Psoas muscle (tissue), 8 donors: Measurements from ENCODE around the gene MACC1. TPM values are rescaled to one million over a fixed set of nuclear protein-coding genes. Genes with fewer than 3 reads are reported as not detected.

Experiments used
- ATAC-seq, 4 donors: fragments of 200-7000 bp; cut with Tn5 transposase; one replicate each; pipeline ENCODE4 v1.9.1; 2020; ENCODE audit warnings: moderate library complexity in 3 of 4, mild to moderate bottlenecking in 2 of 4
- DNase-seq, 2 donors: peaks; one replicate each; pipeline ENCODE4 v3.0.0-alpha.2; 2020
- H3K27ac ChIP-seq: fragments of 200-600 bp; one replicate; pipeline ENCODE4 v1.8.0; 2022
- H3K27me3 ChIP-seq, 3 donors: fragments of 200-600 bp in 1 of 3; one replicate each; pipeline versions ENCODE4 v1.6.1 to v1.8.0; 2013 to 2022; ENCODE audit warnings: low read length in 2 of 3, mild to moderate bottlenecking in 2 of 3, moderate library complexity in 1 of 3; ENCODE audit not compliant: insufficient read depth in 3 of 3
- H3K36me3 ChIP-seq, 2 donors: fragments of 200-600 bp in 1 of 2; one replicate each; pipeline versions ENCODE4 v1.6.1 to v1.8.0; 2013 to 2022; ENCODE audit warnings: low read depth in 1 of 2, mild to moderate bottlenecking in 1 of 2, moderate library complexity in 1 of 2; ENCODE audit not compliant: insufficient read depth in 1 of 2
- H3K4me1 ChIP-seq: fragments of 200-600 bp; one replicate; pipeline ENCODE4 v1.8.0; 2022
- H3K4me3 ChIP-seq: fragments of 200-600 bp; one replicate; pipeline ENCODE4 v1.8.0; 2022; ENCODE audit warnings: mild to moderate bottlenecking
- H3K9me3 ChIP-seq: fragments of 200-600 bp; one replicate; pipeline ENCODE4 v1.8.0; 2022
- WGBS, 3 donors: extraction: QIAGEN DNeasy Blood & Tissue Kit; methylation state at CpG; one replicate each; pipeline versions ENCODE4 v1.1.6 to v1.1.7; 2013; 5-methylcytosine and 5-hydroxymethylcytosine counted together
- intact Hi-C, 2 donors: fragments of 100-400 bp; cut with DNase I; formaldehyde crosslinking; loops; one replicate each; pipeline versions ENCODE4 v1.11.0 to v1.14.2; 2022
- polyA plus RNA-seq, 3 donors: library from polyadenylated mRNA; stranded (reverse); fragments of 200-250 nt; gene quantifications; one replicate each; pipeline ENCODE4 v1.2.3, GENCODE V29; 2013
- total RNA-seq, 4 donors: library from RNA; stranded (reverse); fragmentation: NEBNext Ultra II Directional in 2 of 4; extraction: Animal tissue kit (Norgen Biotek cat#: 25700) in 2 of 4; gene quantifications; one replicate each; pipeline versions ENCODE4 v1.2.1 to v1.2.4, GENCODE V29; 2021 to 2023
- TF ChIP-seq, protein P1 (sequence below): fragments of 200-600 bp; IDR thresholded peaks from one replicate; pipeline ENCODE4 v1.8.0; 2022; ENCODE audit warnings: antibody characterized with exemption
- donor health status: healthy with polysubstance abuse.
- donor health status: DM: no; HTN: no; CAD: no; lungs with moderate emphysema.
- donor health status: Bipolar disorder and iron deficiency.
- donor health status: healthy.
- donor health status: DM: yes; HTN: yes; CAD: no.
- donor health status: DM: no; HTN: no; CAD: no.
- donor health status: DM: no; HTN: no; CAD: no.
- donor health status: DM: yes; HTN: yes; CAD: no.

The MACC1 gene
- total and polyA plus RNA-seq, 7 donors = under 0.01 to 0.04 TPM; not detected in 5

GRCh38 chr7:20159226-20159747 lies 57.9 kb downstream of the MACC1 start:
- ATAC-seq (no peak), DNase-seq (no peak)
- no peaks in the 10 kb centered on the region for H3K9me3 ChIP-seq
- H3K4me1 ChIP-seq = no peaks in the 10 kb centered on the region
- 77 to 89% (median 84%) methylated on average over 6 of the region's 6 CpGs for WGBS, 3 donors
- no peak overlapping the region for H3K27ac ChIP-seq
- TF ChIP-seq, protein P1, sequence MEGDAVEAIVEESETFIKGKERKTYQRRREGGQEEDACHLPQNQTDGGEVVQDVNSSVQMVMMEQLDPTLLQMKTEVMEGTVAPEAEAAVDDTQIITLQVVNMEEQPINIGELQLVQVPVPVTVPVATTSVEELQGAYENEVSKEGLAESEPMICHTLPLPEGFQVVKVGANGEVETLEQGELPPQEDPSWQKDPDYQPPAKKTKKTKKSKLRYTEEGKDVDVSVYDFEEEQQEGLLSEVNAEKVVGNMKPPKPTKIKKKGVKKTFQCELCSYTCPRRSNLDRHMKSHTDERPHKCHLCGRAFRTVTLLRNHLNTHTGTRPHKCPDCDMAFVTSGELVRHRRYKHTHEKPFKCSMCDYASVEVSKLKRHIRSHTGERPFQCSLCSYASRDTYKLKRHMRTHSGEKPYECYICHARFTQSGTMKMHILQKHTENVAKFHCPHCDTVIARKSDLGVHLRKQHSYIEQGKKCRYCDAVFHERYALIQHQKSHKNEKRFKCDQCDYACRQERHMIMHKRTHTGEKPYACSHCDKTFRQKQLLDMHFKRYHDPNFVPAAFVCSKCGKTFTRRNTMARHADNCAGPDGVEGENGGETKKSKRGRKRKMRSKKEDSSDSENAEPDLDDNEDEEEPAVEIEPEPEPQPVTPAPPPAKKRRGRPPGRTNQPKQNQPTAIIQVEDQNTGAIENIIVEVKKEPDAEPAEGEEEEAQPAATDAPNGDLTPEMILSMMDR = no peak
- H3K27me3 ChIP-seq = no peaks in the 10 kb centered on the region
- H3K4me3 ChIP-seq = no peak overlapping the region
- no peaks in the 10 kb centered on the region for H3K36me3 ChIP-seq
- intact Hi-C loops = no loop called here

DNA sequence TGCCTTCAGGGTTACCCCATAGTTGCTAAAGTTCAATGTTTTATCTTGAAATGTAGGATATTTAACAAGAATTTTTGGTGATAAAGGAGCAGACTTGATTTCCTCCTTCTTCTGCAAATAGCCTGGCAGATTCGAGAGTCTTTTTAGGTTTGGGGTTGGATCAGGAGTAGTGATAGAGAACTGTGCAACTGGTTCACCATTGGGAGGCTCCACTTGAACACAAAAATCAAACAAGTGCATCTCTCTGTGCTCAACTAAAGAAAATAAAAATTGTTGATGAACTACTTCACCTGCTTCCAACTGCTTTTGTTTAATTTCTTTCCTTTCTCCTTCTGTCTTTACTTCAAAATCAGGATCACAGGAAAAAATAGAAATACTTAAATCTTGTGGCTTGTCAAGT lies 58.5 kb downstream of the MACC1 start:
- no peaks in the 10 kb centered on the region for H3K27me3 ChIP-seq
- no peak overlapping the region for H3K27ac ChIP-seq
- H3K4me1 ChIP-seq = no peaks in the 10 kb centered on the region
- TF ChIP-seq, protein P1 = no peak
- DNase-seq = no peak
- 14 to 30% (median 24%) methylated on average over 1 of the region's 1 CpG for WGBS, 3 donors
- intact Hi-C loops = no loop called here
- H3K9me3 ChIP-seq = no peaks in the 10 kb centered on the region
- ATAC-seq = no peak
- no peaks in the 10 kb centered on the region for H3K36me3 ChIP-seq
- H3K4me3 ChIP-seq = no peak overlapping the region

GRCh38 chr7:20157456-20157855 lies 59.7 kb downstream of the MACC1 start:
- no peaks in the 10 kb centered on the region for H3K4me1 ChIP-seq
- TF ChIP-seq, protein P1 = no peak
- intact Hi-C loops = no loop called here
- no peaks in the 10 kb centered on the region for H3K36me3 ChIP-seq
- H3K4me3 ChIP-seq = no peak overlapping the region
- DNase-seq (no peak), ATAC-seq (no peak)
- H3K9me3 ChIP-seq = no peaks in the 10 kb centered on the region
- H3K27me3 ChIP-seq = no peaks in the 10 kb centered on the region
- H3K27ac ChIP-seq = no peak overlapping the region
- 29 to 73% (median 64%) methylated on average over 2 to 3 of the region's 3 CpGs for WGBS, 3 donors

GRCh38 chr7:20153999-20154398 lies 63.2 kb downstream of the MACC1 start:
- DNase-seq = no peak
- no peak overlapping the region for H3K27ac ChIP-seq
- TF ChIP-seq, protein P1 = no peak
- no peak overlapping the region for H3K4me3 ChIP-seq
- H3K4me1 ChIP-seq = no peaks in the 10 kb centered on the region
- ATAC-seq = no peak
- no peaks in the 10 kb centered on the region for H3K36me3 ChIP-seq
- intact Hi-C loops = no loop called here
- no peaks in the 10 kb centered on the region for H3K27me3 ChIP-seq
- 35 to 51% (median 42%) methylated on average over 5 of the region's 5 CpGs for WGBS, 3 donors
- H3K9me3 ChIP-seq = no peaks in the 10 kb centered on the region

DNA sequence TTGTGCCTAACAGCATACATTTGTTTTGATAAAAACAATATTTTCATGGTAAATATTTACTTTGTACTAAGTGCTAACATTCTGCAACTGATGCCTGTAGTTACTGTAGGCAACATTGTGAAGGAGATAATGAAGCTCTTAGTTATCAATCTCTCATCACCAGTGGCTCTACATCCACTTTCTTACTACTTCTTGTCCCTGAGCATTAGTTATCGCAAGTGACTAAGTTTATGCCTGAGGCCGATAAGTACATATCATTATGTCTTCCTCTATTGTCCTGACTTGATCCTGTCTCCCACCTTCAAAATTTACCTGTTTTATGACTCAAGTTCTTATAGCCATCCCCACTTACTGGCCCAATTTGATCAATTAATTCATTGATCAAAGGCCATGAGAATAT lies 63.6 kb downstream of the MACC1 start:
- H3K4me1 ChIP-seq = no peaks in the 10 kb centered on the region
- no peaks in the 10 kb centered on the region for H3K9me3 ChIP-seq
- DNase-seq (no peak), ATAC-seq (no peak)
- H3K4me3 ChIP-seq = no peak overlapping the region
- no peaks in the 10 kb centered on the region for H3K36me3 ChIP-seq
- intact Hi-C loops = no loop called here
- no peak overlapping the region for H3K27ac ChIP-seq
- TF ChIP-seq, protein P1 = no peak
- H3K27me3 ChIP-seq = no peaks in the 10 kb centered on the region
- 74 to 100% (median 97%) methylated on average over 2 of the region's 2 CpGs for WGBS, 3 donors
